Progenitor cell of endocrine pancreas (in vitro differentiated cells): ENCODE results near the gene PPM1B. TPM values are rescaled to one million over a fixed set of nuclear protein-coding genes. Genes with fewer than 3 reads are reported as not detected.

Experiments
- DNase-seq: peaks from one replicate; pipeline ENCODE4 v3.0.0; 2021; ENCODE audit warnings: low spot score; ENCODE audit not compliant: unreplicated experiment
- H3K27ac Mint-ChIP-seq: 2 replicates; pipeline ENCODE4 v1.8.0; 2021; ENCODE audit warnings: mild to moderate bottlenecking, moderate library complexity, mixed read lengths
- H3K27me3 Mint-ChIP-seq: 2 replicates; pipeline ENCODE4 v1.8.0; 2021; ENCODE audit warnings: mixed read lengths
- H3K36me3 Mint-ChIP-seq: 2 replicates; pipeline ENCODE4 v1.8.0; 2022; ENCODE audit warnings: mixed read lengths; ENCODE audit not compliant: insufficient read depth
- H3K4me1 Mint-ChIP-seq: 2 replicates; pipeline ENCODE4 v1.8.0; 2021; ENCODE audit warnings: low read depth, mixed read lengths
- H3K4me3 Mint-ChIP-seq: 2 replicates; pipeline ENCODE4 v1.8.0; 2021; ENCODE audit warnings: low read depth, mild to moderate bottlenecking, moderate library complexity, mixed read lengths
- H3K9me3 Mint-ChIP-seq: 2 replicates; pipeline ENCODE4 v1.8.0; 2021; ENCODE audit warnings: low read depth, mixed read lengths
- total RNA-seq: library from RNA; stranded (reverse); gene quantifications from 2 replicates; pipeline ENCODE4 v1.2.1, GENCODE V29; 2021
- TF ChIP-seq, protein P1 (sequence below): fragments of 200-600 bp; sonication (generic); IDR thresholded peaks from one replicate; pipeline ENCODE4 v1.5.0; 2021; ENCODE audit warnings: antibody characterized with exemption, mild to moderate bottlenecking; ENCODE audit not compliant: unreplicated experiment

Gene PPM1B
- total RNA-seq, 1 donor from 2014 or later = 60.8 TPM

DNA sequence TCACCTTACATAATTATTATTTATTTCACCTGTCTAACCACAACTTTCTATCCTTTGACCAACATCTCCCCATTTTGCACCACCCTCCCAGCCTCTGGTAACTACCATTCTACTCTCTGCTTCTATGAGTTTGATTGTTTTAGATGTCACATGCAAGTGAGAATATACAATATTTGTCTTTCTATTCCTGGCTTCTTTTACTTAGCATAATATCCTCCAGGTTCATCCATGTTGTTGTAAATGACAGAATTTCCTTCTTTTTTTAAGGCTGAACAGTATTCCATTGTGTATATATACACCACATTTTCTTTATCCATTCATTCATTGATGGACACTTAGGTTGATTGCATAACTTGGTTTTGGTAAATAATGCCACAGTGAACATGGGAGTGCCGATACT, 24.0 kb downstream of the PPM1B start:
- Mint-ChIP-seq H3K4me3 (no peak overlapping the region), H3K9me3 (no peaks in the 10 kb centered on the region), H3K4me1 (peaks cover 8% of the 10 kb centered on the region), H3K27ac (no peak overlapping the region), H3K27me3 (no peaks in the 10 kb centered on the region), H3K36me3 (peaks cover 15% of the 10 kb centered on the region)
- TF ChIP-seq, protein P1, sequence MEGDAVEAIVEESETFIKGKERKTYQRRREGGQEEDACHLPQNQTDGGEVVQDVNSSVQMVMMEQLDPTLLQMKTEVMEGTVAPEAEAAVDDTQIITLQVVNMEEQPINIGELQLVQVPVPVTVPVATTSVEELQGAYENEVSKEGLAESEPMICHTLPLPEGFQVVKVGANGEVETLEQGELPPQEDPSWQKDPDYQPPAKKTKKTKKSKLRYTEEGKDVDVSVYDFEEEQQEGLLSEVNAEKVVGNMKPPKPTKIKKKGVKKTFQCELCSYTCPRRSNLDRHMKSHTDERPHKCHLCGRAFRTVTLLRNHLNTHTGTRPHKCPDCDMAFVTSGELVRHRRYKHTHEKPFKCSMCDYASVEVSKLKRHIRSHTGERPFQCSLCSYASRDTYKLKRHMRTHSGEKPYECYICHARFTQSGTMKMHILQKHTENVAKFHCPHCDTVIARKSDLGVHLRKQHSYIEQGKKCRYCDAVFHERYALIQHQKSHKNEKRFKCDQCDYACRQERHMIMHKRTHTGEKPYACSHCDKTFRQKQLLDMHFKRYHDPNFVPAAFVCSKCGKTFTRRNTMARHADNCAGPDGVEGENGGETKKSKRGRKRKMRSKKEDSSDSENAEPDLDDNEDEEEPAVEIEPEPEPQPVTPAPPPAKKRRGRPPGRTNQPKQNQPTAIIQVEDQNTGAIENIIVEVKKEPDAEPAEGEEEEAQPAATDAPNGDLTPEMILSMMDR = no peak
- no peak for DNase-seq

DNA sequence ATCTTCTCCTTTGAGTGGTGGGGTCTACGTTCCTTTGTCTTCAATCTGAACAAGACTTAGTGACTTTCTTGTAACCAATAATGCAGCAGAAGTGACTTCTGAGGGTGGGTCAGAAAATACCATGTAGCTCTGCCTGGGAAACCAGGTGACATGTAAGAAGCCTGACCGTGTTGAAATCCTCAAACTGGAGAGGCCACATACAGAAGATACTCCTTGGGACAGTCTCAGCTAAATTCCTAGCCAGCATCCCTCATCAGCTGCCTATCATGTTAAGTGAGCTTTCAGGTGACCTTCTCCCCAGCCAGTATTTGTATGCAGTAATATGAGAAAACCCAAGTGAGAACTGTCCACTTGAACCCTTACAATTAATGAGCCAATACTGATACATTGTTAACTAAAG, 27.0 kb downstream of the PPM1B start:
- Mint-ChIP-seq H3K4me3 (no peak overlapping the region), H3K9me3 (no peaks in the 10 kb centered on the region), H3K4me1 (peaks cover 4% of the 10 kb centered on the region), H3K27ac (no peak overlapping the region), H3K27me3 (no peaks in the 10 kb centered on the region), H3K36me3 (peaks cover 14% of the 10 kb centered on the region)
- no peak for DNase-seq
- TF ChIP-seq, protein P1 = no peak

DNA sequence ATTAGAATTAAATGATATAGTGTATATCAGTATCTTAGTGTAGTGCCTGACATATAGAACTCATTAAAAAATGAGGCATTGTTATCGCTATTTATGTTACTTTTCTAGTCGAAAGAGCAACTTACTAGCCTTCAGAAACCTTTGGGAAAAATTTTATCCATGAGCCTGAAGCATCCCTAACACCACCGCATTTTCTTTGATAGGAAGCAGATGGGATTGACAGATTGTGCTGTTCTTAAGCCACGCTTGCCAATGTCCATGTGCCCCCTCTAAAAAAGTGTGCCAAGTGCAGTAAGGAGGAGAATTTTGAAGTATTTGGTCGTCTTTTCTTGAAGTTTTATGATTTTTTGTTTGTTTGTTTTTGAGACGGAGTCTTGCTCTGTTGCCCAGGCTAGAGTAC, 29.1 kb downstream of the PPM1B start:
- H3K27me3 Mint-ChIP-seq = no peaks in the 10 kb centered on the region
- H3K9me3 Mint-ChIP-seq = no peaks in the 10 kb centered on the region

DNA sequence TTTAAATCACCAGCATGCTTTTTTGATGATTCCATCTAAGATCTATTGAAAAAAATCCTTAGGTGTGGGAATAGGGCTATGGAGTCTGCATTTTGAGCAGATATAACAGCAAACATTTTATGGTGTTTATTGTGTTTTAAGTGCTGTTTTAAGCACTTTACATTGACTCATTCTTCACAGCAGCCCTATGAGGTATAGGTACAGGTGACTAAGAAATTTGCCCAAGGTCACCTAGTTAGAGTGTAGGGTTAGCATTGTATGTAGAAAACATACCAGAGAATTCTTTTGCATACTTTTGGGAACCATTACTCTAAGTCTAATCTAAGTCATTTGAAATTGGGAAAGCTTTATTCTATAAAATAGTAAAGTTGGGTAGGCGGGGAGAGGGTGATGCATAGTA, 31.3 kb downstream of the PPM1B start:
- Mint-ChIP-seq H3K9me3 (peaks cover 4% of the 10 kb centered on the region), H3K36me3 (peaks cover 29% of the 10 kb centered on the region), H3K27me3 (no peaks in the 10 kb centered on the region), H3K4me1 (no peaks in the 10 kb centered on the region), H3K4me3 (no peak overlapping the region), H3K27ac (no peak overlapping the region)
- TF ChIP-seq, protein P1 = no peak
- DNase-seq = no peak

More for the DNA sequence above, 29.1 kb downstream of the PPM1B start:
- no peak for DNase-seq
- Mint-ChIP-seq H3K27ac (no peak overlapping the region), H3K36me3 (peaks cover 23% of the 10 kb centered on the region), H3K4me3 (no peak overlapping the region), H3K4me1 (peaks cover under 1% of the 10 kb centered on the region)
- TF ChIP-seq, protein P1 = no peak

DNA sequence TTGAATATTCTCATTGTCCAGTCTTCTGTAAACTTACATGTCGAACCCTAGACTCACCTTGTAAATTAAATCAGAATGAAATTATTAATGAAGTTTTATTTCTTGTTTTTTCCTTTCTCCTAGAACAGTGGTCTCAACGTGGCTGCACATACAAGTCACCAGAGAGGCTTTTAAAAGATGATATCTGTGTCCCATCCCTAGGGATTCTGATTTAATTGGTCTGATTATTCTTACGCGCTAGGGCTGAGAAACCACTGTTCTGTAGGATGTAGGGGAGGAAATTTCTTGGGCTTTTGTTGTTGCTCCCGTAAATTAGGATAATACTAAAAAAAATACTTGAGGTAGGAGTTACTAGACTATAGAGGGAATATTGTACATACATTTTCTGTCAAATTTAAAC, 32.1 kb downstream of the PPM1B start:
- Mint-ChIP-seq H3K9me3 (peaks cover 4% of the 10 kb centered on the region), H3K27ac (no peak overlapping the region), H3K27me3 (no peaks in the 10 kb centered on the region), H3K36me3 (peaks cover 27% of the 10 kb centered on the region), H3K4me3 (no peak overlapping the region), H3K4me1 (no peaks in the 10 kb centered on the region)
- TF ChIP-seq, protein P1 = no peak
- DNase-seq = no peak
